ENCODE data around the gene ZNF749.

- TF ChIP-seq CTCF (conservative IDR thresholded peaks at IDR 0.05; ENCODE audit: low read depth, low read length) (no peak), CEBPB (IDR thresholded peaks at IDR 0.05; ENCODE audit: low read depth, low read length) (no peak), POLR2A (IDR thresholded peaks at IDR 0.05; ENCODE audit: low read depth, low read length) (no peak)
Measured at GRCh38 chr19:57466489-57466888, 31.4 kb downstream of the ZNF749 start.

Data from IMR-90 (cell line).